HG02642 (cell line): ENCODE measurements around the gene P2RY1.
"Not testable (repeated sequence)": the region's sequence is repeated elsewhere in the genome, so short reads cannot be mapped to it uniquely, and the experiment has no call there.

Experiments used
- ATAC-seq: cut with Tn5 transposase; IDR thresholded peaks from one replicate; pipeline ENCODE4 v1.9.1; 2021; ENCODE audit warnings: mild to moderate bottlenecking; ENCODE audit not compliant: unreplicated experiment, poor library complexity

P2RY1 gene

DNA sequence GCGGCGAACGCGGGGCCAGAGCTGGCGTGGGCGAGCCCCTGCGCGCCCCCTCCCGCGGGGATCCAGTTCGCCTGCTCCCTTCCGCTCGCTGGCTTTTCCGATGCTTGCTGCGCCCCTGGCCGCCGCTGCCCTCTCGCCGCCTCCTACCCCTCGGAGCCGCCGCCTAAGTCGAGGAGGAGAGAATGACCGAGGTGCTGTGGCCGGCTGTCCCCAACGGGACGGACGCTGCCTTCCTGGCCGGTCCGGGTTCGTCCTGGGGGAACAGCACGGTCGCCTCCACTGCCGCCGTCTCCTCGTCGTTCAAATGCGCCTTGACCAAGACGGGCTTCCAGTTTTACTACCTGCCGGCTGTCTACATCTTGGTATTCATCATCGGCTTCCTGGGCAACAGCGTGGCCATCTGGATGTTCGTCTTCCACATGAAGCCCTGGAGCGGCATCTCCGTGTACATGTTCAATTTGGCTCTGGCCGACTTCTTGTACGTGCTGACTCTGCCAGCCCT, 721 bp downstream of the P2RY1 start:
- peak; percentile 24 for ATAC-seq

DNA sequence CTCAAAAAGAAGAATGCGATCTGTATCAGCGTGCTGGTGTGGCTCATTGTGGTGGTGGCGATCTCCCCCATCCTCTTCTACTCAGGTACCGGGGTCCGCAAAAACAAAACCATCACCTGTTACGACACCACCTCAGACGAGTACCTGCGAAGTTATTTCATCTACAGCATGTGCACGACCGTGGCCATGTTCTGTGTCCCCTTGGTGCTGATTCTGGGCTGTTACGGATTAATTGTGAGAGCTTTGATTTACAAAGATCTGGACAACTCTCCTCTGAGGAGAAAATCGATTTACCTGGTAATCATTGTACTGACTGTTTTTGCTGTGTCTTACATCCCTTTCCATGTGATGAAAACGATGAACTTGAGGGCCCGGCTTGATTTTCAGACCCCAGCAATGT, 1.3 kb downstream of the P2RY1 start:
- ATAC-seq = no peak

- ATAC-seq = no peak
Measured at GRCh38 chr3:152839511-152839910, 4.6 kb downstream of the P2RY1 start.

DNA sequence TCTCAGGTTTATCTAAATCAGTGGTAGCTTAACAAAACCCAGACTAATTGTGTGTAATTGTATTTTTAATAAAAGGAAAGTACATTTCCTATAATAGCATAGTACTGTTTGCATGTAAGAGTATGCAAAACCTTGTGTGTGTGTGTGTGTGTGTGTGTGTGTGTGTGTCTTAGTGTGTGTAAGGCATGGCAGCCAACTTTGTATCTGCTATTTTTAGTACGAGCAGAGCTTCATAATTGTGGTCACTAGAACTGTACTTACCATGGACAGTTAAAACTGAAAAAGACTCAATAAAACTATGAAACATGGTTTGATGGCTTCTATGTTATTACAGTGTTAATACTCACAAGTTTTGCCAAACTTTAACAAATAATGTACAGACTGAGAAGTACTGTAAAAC, 6.2 kb downstream of the P2RY1 start:
- no peak for ATAC-seq

DNA sequence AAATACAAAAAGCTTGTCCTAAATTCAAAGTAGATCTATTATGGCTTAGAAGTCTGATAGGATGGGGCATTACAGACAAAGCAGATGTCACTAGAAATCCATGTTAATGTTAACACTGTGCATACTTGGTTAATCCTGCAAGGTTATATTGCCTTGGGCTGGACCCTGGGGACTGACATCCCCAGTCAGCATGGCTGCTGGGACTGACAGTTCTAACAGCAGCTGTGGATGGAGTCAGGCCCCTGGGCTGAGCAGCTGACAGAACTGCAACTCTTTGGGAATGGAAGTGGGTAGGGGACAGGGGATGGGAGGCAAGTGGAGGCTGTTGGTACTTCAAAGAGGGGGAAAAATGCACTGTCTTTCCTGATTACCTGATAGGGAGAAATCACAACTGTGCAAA, 7.5 kb downstream of the P2RY1 start:
- no peak for ATAC-seq

- ATAC-seq = peak; percentile 50
Measured at GRCh38 chr3:152843955-152844354, 9.0 kb downstream of the P2RY1 start.

DNA sequence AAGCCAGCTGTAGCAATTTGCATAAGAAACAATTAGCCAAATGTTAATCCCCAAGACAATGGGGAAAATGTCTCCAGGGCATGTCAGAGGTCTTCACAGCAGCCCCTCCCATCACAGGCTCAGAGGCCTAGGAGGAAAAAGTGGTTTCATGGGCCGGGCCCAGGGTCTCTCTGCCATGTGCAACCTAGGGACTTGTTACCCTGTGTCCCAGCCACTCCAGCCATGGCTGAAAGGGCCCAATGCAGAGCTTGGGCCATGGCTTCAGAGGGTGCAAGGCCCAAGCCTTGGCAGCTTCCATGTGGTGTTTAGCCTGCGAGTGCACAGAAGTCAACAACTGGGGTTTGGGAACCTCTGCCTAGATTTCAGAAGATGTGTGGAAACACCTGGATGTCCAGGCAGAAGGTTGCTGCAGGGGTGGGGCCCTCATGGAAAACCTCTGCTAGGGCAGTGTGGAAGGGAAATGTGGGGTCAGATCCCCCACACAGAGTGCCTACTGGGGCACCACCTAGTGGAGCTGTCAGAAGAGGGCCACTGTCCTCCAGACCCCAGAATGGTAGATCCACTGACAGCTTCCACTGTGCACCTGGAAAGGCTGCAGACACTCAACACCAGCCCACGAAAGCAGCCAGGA, 11.8 kb downstream of the P2RY1 start:
- ATAC-seq = not testable (repeated sequence)

- ATAC-seq = not testable (repeated sequence)
Measured at GRCh38 chr3:152847599-152847998, 12.7 kb downstream of the P2RY1 start.

GRCh38 chr3:152849996-152850578, 15.2 kb downstream of the P2RY1 start:
- no peak for ATAC-seq

DNA sequence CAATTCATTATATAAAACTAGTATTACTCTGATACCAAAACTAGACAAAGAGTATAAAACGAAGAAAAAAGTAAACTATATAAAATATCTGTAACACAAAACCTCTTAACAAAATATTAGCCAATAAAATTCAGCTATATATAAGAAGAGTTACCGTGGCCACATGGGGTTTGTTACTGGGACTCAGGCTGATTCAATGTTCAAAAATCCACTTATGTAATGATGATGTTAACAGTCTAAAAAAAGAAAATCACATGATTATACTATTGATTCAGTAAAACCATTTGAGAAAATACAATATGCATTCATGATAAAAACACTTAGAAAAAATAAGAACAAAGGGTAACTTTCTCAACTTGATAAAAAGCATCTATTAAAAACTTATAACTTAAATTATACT, 18.3 kb downstream of the P2RY1 start:
- no peak for ATAC-seq

DNA sequence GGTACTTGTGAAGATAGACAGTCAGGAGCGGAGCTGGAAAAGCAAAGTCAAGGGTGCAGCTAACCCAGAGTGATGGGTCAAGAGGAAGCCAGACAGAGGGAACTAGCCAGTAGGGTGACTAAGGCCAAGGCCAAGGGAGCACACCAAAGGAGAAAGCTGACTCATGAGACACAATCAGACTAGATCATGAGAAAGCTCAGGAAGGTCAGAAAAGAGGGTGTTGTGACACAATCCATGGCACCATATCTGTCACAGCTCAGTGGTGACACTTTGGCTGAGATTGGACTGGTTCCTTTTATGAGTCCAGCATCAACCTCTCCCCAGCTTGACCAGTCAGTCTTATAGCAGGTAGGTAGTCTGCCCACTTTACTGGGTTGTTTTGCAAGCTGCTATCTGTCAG, 22.2 kb downstream of the P2RY1 start:
- ATAC-seq = no peak

DNA sequence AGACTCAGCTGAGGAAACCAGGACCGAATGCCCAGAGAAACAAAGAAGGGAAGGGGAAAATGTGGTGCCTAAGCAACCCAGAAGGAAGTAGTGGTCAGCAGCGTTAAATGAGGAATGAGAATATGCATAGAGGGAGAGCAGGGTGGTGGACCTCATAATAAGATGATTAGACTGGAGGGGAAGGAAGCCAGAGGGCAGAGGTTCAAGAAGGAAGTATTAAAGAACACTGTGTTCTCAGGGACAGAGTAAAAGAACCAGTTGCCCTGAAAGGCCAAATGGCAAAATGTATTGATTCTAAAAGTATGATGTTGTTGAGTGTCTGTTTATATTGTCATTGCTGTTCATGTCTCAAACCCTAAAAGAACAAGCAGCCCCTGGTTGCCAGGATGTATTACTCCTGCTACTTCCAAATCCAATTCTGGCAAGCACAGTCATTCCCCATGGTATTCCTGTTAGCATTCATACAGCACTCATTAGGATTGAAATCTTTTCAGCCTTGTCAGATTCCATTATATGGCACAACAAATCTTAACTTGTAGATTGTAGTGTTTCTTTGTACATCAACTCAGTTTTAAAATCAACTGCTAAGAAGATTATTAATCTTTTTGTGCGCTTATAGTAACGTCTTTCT, 23.4 kb downstream of the P2RY1 start:
- no peak for ATAC-seq

DNA sequence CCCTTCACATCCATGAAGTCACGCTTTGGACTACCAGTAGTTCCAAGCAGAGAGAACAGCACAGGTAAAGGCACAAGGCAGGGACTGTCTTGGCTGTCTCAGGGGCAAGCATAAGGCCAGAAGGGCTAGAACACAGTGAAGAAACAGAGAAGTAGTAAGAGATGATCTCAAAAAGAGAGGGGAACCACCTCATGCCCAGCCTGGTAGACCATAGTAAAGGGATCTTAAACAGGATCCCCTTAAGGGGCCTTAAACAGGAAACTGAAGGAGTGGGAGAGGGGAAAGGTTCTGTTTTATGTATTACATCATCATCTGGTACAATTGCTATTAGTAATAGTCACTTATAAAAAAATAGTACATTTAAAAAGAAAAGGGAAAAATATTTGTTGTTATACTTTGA, 25.8 kb downstream of the P2RY1 start:
- ATAC-seq = no peak

DNA sequence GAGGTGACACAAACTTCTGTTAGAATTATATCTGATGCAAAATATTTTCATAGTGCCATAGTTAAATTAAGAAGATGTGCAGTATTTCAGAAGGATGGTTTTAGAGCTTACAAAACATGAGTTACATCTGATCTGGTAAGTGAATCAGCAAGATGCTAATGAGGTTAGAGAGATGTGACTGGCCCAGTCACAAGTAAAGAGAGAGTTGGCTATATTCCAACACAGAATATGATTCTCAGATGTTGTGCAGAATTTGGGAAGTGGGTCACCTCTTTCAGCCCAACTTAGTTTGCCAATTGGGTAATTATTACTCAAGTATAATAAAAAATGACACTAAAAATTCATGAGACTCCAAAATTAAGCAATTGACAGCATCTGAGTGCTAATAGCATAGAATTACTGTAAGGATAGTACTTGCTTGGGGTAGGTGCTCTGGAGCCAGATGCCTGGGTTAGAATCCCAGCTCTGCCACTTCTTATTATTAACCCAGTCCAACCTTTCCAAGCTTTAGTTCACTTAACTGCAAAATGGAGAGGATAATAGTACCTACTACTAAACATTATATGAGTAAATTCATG, 30.8 kb downstream of the P2RY1 start:
- no peak for ATAC-seq

DNA sequence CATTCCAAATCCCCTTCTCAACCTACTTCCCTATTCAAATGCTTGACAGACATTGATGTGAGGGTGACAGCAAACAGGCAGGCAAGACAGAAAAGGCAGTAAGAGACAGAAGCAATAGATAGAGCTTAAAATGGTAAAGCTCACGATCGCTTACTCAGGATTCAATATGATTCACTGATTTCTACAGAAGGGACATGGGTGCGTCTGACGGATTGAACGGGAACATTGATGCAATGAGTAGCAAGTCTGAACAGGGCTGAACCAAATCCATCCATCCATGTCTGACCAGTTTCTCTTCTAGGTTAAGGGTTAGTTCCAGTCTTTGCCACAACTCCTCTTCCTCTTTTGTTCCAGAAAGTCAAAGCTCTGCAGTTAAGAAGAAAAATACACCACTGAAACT, 35.1 kb downstream of the P2RY1 start:
- no peak for ATAC-seq

GRCh38 chr3:152873314-152873713, 38.4 kb downstream of the P2RY1 start:
- not testable (repeated sequence) for ATAC-seq

- no peak for ATAC-seq
Measured at GRCh38 chr3:152874896-152875749, 40.2 kb downstream of the P2RY1 start.

- no peak for ATAC-seq
Measured at GRCh38 chr3:152879130-152879789, 44.3 kb downstream of the P2RY1 start.

DNA sequence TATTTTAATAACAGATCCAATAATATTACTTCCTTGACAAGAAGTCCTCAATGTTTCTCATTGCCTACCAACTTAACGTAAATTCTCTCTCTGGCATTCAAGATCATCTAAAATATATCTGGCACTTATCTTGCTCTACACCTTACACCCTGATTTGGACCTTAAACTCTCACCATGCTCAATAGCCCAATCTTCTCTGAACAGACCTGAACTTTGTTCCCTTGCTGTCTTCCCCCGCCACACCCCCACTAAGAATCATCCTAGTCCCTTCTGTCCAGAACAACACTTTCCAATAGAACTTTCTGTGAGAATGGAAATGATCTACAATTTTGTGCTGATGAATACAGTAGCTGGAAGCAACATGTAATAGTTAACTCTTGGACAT, 44.9 kb downstream of the P2RY1 start:
- no peak for ATAC-seq

DNA sequence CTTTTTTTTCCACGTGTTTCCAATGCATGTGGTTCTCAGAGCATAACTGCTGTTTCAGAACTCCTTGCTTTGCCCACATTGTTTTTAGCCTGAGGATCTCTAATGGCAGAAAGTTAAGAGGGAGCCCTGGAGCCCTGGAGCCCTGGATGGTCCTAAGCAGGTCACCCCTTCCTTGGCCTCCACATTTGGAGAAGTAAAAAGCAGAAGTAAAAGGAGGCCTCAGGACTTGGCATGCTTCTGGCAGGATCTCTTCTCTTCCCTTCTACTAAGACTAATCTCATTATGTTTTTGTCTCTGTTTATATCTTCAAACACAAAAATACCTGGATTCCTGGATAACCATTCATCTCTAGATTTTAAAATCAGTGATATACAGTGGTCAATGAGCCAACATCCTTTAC, 50.1 kb downstream of the P2RY1 start:
- no peak for ATAC-seq
